HG02678 (cell line): ENCODE measurements around the gene FBXO21.
"Not testable (repeated sequence)": the region's sequence is repeated elsewhere in the genome, so short reads cannot be mapped to it uniquely, and the experiment has no call there.

Experiments
- ATAC-seq: cut with Tn5 transposase; IDR thresholded peaks from one replicate; pipeline ENCODE4 v1.9.1; 2021; ENCODE audit warnings: mild to moderate bottlenecking, moderate library complexity; ENCODE audit not compliant: unreplicated experiment

The FBXO21 gene

DNA sequence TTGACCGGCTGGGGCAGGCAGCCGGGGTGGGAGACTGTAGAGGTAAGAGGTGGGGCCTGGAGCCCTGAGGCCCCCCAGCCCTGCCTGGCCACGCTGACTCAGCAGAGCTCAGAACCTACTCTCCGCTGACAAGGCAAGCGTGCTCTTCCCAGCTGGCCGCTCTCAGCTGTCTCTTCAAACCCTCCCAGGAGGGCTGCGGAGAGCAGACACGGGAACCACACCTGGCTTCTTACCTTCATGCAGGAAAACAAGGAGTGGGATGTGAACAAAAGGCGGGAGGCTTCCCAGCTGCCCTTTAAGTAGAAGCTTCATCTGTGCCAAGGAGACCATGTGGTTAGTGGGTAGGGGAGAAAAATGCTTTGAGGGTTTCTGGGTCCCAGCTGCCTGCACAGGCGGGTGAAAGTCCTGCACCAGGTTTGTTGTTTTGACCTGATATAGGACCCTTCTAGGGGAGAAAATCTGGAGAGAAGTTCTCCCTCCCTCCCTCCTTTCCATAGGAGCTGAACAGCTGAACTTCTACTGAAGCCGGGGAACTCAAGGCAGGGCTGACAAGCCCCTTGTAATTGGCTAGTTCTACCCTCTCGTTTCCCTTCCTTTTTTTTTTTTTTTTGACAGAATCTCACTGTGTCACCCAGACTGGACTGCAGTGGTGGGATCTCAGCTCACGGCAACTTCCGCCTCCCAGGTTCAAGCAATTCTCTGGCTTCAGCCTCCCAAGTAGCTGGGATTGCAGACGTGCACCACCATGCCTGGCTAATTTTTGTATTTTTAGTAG, 78.3 kb downstream of the FBXO21 start:
- ATAC-seq: no peak

- no peak for ATAC-seq
These were observed 78.9 kb downstream of the FBXO21 start for GRCh38 chr12:117111386-117111785.

GRCh38 chr12:117109943-117110635, 80.2 kb downstream of the FBXO21 start:
- no peak for ATAC-seq

DNA sequence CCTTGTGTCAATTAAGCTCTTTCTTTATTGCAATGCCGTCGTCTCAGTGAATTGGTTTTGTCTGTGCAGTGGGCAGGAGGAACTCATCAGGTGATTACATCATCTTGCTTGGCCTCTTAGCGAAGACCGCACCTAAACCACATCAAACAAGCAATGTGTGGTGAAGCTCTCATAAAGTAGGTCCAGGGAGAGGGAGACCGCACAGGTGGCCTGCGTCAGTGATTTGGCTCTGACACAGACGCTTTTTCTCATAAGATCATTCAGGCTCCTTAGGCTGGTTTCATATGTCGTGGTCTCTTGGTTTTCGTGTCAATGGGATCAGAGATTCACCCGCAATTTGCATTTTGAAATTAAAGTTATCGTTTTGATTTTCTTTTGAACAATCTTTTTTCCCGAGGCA, 84.4 kb downstream of the FBXO21 start:
- no peak for ATAC-seq

GRCh38 chr12:117104003-117104402, 86.3 kb downstream of the FBXO21 start:
- not testable (repeated sequence) for ATAC-seq

DNA sequence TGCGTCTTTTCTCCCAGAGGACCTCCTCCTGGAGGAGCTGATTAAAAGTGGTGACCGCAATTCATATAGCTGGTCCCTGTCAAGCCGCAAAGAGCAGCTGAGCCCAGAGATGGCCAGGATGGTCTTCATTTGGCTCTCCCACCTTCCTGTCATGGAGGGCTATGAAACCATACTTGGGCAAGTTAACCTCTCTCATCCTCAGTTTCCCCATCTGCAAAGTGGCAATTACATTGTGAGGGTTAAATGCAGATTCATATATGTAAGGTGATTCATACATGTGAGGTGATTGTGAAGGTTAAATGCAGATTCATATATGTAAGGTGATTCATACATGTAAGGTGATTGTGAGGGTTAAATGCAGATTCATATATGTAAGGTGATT, 87.5 kb downstream of the FBXO21 start:
- no peak for ATAC-seq

DNA sequence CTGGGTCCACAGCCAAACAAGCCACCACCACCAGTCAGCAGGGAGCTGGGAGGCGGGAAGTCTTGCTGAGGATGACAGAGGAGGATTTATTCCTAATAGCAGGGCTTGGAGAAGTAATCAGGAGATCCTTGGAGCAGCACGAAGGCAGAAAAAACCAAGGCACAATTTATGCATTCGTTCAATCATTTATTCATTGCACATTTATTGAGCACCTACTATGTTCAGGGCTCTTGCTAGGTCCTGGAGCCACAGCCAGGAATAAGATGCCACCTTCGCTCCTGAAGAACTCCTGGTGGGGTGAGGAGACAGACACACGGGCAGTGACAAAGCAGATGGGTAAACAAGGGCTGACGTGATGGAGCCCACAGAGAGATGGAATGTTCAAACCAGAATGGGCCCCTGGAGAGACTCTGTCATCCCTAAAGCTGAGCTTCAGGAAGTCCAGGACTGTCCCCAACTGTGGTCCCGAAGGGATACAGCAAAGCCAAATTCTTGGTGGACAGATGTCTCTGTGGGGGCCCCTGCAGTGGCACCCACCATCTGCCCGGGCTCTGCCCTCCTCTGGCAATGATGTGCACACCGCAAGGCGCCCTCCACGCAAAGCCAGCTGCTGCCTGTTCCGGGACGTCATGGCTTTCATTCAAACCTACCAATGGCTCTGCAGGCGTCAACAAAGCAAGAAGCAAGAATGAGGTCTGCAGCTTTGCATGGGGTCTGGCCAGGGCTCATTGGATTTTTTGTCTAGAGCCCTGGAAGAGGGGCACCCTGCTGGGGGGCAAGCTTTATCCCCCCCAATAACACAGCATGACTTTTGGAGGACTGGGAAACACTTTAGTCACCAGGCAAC, 88.1 kb downstream of the FBXO21 start:
- no peak for ATAC-seq

DNA sequence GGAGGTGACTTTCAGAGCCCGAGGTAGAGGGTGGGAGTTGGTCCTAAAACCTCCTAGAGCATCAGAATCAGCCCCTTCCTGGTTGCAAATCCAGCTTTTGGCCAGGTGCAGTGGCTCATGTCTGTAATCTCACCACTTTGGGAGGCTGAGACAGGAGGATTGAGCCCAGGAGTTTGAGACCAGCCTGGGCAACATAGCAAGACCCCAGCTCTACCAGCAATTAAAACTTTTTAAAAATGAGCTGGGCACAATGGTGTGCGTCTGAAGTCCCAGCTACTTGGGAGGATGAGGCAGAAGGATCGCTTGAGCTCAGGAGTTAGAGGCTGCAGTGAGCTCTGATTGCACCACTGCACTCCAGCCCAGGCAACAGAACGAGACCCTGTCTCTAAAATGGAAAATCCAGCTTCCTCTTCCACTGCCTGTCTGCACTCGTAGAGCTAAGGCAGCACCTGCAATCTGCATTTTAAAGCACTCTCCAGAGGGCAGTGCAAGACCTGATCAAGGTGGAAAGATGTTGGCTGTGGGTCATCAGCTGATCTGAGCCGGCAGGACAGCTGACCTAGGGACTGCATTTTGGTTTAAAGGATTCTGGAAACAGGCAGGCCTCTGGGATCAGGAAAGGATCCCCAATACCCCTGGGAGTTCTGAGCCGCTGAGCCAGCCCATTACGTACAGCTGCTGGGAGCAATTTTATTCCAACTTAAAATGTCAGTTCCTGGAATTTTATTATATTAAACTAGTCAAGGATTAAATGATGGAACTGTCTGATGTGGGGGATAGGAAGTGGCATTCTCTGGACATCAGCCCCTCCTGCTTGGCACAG, 89.2 kb downstream of the FBXO21 start:
- ATAC-seq: no peak

DNA sequence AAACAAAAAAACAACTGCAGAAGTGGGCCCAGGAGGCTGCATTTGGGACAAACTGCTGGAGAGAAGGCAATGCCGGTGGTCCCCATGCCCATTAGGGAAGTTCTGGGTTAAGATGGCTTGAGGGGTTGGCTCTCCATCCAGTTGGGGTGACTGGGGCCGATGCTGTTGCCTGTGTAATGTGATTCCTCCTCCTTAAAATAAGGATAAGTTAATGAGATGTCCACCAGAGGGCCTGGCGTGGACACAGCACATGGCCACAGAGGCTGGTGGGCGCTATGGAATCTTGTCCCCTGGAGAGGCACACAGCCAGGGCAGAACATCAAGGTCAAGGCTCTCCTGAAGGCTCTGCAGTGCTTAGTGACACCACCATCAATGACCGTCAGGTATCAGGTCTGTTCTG, 90.0 kb downstream of the FBXO21 start:
- no peak for ATAC-seq

DNA sequence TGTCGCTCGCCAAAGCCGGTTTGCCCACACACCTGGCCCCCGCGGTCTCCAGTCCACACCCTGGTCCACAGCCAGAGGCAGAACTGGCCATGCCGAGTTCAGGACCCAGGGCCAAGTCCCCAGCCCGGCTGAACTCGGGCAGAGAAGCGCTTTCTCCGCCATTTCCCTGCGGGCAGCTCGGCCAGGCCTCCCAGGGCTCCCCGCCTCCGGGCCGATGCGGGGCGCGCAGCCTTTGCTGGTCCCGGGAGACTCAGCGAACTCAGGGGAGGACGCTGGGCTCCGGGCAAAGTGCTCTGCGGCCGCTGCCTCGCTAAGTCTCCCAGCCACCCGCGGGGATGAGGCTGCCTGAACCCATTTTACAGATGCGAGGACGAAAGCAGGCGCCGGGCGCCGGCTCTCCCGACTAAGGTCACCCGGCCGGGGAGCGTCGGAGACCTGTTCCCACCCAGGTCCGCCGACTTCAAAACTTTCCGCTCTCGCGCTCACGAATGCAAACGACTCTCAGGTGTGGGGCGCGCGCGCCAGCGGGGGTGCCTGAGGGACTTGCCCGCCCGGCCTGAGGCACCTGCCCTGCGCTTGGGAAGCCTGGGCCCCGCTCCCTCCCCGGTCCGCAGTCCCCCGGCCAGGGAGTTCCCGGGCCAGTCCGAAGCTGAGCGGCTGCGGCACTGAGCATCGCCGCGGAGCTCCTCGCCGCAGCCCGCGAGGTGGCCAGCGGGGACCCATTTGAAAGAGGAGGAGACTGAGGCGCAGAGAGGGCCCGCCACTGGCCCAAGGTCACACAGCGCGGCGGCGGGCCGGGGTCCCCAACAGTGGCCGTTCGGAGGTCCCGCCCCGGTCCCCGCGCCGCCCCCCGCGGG, 91.7 kb downstream of the FBXO21 start:
- peak; percentile 47 for ATAC-seq

GRCh38 chr12:117098024-117098360, 92.3 kb downstream of the FBXO21 start:
- ATAC-seq: no peak

DNA sequence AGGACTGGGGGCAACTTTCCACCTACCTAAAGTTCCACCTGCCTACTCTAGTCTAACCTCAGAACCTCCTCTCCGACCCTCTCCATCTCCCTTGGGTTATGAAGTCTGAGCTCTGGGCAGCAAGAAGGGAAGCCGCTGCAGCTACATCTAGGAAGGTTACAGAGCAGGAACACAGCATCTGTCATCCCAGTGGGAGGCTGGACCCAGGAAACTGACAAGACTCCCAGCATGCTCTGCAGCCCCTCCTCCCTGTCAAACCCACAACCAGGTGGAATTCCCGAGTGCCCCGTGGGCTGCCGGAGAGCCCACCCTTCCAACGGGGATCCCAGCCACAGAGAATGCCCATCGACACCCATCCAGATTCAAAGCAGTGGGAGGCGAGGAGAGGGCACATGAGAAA, 93.1 kb downstream of the FBXO21 start:
- no peak for ATAC-seq

DNA sequence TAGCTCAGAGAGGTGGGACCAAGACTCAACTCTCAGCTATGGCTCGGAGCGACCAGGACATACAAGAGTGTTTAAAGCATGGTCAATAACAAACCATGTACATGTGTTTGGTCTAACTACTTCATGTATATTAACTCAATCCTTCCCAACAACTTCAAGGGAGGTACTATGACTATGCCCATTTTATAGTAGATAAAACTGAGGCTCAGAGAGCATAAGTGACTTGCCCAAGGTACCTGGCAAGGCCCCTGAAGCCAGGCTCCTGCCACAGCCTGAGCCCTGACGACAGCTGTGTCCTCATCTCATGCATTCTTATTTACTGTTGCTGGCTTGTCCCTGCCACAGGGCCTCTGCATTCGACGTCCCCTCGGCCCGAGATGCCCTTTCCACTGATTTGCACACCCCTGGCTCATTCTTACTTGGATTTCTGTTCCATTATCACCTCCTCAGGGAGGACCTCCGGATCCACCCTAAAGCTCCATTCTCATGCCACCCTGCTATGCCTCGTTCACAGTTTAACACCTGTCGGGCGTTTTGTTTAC, 93.7 kb downstream of the FBXO21 start:
- ATAC-seq: no peak

- not testable (repeated sequence) for ATAC-seq
These were observed 95.1 kb downstream of the FBXO21 start for GRCh38 chr12:117095191-117095590.

- no peak for ATAC-seq
These were observed 96.2 kb downstream of the FBXO21 start for GRCh38 chr12:117093918-117094630.

- ATAC-seq: no peak
These were observed 96.8 kb downstream of the FBXO21 start for GRCh38 chr12:117093431-117093830.

- no peak for ATAC-seq
These were observed 97.4 kb downstream of the FBXO21 start for GRCh38 chr12:117092886-117093285.

GRCh38 chr12:117092511-117092780, 97.8 kb downstream of the FBXO21 start:
- ATAC-seq: no peak
